NCI-H2227 treated with DMSO at 0.1 percent for 48 hours (cell line): Measurements from ENCODE around the gene USP35.

ENCODE experiments used
- DNase-seq: peaks from one replicate; lab custom pipeline; 2025; lab: John Stamatoyannopoulos, UW

The USP35 gene, protein sequence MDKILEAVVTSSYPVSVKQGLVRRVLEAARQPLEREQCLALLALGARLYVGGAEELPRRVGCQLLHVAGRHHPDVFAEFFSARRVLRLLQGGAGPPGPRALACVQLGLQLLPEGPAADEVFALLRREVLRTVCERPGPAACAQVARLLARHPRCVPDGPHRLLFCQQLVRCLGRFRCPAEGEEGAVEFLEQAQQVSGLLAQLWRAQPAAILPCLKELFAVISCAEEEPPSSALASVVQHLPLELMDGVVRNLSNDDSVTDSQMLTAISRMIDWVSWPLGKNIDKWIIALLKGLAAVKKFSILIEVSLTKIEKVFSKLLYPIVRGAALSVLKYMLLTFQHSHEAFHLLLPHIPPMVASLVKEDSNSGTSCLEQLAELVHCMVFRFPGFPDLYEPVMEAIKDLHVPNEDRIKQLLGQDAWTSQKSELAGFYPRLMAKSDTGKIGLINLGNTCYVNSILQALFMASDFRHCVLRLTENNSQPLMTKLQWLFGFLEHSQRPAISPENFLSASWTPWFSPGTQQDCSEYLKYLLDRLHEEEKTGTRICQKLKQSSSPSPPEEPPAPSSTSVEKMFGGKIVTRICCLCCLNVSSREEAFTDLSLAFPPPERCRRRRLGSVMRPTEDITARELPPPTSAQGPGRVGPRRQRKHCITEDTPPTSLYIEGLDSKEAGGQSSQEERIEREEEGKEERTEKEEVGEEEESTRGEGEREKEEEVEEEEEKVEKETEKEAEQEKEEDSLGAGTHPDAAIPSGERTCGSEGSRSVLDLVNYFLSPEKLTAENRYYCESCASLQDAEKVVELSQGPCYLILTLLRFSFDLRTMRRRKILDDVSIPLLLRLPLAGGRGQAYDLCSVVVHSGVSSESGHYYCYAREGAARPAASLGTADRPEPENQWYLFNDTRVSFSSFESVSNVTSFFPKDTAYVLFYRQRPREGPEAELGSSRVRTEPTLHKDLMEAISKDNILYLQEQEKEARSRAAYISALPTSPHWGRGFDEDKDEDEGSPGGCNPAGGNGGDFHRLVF

DNA sequence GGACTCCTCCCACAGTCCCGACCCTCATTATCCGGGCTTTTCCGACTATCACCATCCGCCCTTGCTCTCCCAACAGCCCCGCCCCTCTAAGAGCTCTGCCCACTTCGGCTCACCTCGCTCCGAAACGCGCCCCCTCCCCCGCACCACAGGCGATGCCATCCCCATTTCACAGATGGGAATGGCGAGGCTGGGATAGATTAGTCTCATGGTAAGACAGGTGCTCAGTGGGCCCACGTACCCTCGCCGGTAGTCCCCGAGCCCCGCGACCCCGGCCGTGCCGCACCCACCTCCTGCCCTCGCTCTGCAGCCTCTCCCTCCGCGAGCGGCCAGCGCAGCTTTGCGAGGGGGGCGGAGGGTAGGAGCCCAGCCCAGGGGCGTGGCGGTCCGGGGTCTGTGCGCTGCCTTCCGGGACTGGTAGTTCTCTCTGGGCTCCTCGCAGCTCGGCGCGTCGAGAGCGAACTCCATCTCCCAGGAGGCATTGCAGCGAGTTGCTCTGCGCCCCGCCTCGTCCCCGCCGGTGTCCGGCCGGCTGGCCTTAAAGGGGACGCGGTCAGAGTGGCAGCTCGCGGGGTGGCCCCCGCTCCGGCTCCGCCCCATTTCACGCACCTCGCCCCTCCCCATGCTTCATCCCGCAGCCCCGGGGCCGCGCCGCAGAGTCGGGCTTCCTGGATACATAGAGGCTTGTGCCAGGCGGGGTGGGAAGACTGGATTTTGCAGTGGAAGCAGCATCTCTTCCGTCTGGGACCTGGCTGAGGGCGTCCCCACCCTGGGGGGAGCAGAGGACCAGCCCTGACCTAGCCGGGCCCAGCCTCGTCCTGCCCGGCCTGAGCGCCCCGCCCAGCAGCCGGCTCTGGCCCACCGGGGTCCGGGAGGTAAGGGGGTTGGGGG, at the start of gene USP35, which contains the start of gene KCTD21:
Gene USP35 (plus strand): TSS at position 634 of the 888 bp plus-strand sequence. CDS start 7,327 bp downstream, outside the sequence.
Gene KCTD21 (minus strand): TSS at position 341 of the 888 bp plus-strand sequence. CDS start 14,072 bp downstream, outside the sequence.
- DNase-seq: peak; percentile 94

DNA sequence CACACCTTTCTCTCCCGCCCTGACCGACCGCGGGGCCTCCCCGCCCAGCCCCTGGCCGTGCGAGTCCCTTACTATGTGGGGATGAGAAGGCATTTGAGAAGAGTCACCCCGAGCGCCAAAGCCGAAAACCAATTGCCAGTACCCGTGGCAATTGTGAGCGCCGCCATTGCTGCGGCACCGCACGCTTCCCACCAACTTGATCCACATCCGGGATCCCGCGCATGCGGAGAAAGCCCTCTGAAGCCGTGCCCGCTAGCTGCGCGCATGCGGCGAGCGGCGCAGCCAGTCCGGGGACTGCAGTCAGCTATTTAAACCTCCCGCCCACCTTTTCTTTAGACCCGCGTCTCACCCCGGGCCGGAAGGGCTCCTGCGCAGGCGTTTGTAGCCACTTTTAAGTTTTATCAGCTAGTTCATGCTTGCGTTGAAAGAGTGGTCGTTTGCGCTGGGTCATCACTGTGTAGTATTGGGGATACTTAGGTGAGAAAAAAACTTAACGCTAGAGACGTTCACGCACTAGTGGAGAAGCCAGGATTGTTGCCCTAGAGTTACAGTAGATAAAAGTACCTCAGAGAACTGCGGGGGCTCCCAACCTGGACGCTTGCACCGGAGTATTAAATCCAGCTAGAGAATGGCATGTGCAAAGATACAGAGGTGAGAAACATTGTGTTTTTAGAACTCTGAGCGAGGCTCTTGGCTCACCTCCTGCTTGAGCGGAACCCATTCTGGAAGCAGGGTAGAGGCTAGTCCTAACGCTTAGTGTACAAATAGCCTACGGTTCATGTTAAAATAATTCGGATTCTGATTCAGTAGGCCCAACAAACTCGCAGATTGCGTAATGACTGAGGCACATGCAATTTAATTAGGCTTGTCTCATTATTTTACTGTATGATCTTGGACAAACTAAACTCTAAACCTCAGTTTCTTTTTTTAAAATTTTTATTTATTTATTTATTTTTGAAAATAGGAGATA, 49.0 kb upstream of the USP35 start, which contains the start of gene ALG8:
Gene ALG8 (minus strand): TSS at position 205 of the 970 bp plus-strand sequence. CDS start 38 bp downstream, at position 167.
- DNase-seq: peak; percentile 96

DNA sequence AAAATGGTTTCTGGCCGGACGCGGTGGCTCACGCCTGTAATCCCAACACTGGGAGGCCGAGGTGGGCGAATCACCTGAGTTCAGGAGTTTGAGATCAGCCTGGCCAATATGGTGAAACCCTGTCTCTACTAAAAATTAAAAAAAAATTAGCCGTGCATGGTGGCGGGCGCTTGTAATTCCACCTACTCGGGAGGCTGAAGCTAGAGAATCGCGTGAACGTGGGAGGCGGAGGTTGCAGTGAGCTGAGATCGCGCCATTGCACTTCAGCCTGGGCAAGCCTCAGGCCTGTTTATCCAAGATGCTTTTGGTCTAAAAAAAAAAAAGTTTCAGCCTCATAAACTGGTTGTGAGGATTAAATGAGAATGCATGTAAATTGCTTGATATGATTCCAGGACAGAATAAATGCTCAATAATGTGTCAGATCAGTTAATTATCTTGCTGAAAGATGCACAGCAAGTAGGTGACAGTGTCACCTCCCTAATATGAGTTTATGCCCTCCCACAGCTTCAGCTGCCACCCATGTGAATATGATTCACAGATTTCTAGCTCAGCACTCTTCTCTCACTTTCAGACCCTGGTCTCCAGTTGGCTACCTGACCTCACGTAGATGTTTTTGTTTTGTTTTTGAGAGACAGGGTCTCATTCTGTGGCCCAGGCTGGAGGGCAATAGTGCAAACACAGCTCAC, 48.2 kb upstream of the USP35 start:
- no peak for DNase-seq

DNA sequence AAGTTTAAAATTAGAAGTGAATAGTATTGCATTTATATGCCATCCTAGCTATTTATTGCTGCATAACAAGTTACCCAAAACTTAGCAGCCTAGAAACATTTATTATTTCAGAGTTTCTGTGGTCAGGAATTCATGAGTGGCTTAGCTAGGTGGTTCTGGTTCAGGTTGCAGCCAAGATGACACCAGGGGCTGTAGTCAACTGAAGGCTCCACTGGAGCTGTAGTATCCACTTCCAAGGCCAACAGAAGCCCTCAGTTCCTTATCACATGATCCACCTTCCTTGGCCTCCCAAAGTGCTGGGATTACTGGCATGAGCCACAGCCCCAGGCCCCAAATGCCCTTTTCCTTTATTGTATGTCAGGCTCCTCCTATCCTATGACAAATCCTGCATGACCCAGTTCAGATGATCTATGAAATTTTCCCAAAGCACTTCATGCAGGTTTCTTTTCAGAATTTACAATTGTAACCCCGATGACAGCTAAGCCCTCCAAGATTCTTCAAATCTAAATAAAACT, 43.2 kb upstream of the USP35 start:
- DNase-seq: no peak

DNA sequence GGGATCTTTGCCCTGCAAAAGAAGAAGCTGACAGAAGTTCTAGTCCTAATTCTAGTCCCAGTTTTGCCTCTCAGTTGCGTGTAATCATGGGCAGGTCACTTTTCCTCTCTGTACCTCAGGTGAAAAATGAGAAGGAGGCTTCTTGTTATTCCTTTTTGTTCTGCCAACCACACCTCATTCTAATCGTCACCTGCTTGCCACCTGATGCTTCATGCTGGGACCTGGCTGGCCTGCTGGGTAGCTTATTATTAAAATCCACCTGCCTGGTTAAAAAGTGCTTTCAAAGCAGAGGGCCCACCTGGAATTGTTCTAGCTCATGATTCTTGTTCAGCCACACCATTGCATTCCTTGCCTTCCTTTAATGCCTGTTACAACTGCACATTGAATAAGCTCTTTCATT, 40.9 kb upstream of the USP35 start:
- DNase-seq: no peak

DNA sequence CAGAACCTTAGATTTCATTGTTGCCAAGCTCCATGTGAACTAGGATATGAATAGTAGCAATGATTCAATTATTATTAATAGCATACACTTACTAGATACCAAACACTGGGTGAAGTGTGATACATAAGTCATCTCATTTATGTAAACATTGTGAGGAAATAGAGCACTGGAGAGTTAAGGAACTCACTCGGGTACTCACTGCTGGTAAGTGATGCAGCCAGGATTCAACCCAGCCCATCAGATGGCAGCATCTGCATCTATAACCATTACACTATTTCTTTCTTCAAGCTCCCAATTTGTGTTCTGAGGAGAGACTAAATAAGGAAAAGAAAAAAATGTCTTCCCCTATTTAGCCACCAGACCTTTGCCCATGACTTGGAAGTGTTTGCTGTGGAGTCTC, 39.1 kb upstream of the USP35 start:
- no peak for DNase-seq

DNA sequence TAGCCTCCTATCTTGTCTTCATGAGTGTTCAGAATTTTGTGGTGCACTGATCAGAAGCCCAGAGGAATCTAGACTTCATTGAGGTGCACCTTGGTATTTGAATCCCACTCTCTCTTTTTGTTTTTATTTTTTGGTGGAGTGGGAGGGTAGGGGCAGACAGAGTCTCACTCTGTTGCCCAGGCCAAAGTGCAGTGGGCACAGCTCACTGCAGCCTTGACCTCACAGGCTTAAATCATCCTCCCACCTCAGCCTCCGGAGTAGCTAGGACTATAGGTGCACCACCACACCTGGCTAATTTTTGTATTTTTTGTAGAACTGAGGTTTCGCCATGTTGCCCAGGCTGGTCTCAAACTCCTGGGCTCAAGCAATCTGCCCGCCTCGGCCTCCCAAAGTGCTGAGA, 38.4 kb upstream of the USP35 start:
- no peak for DNase-seq

DNA sequence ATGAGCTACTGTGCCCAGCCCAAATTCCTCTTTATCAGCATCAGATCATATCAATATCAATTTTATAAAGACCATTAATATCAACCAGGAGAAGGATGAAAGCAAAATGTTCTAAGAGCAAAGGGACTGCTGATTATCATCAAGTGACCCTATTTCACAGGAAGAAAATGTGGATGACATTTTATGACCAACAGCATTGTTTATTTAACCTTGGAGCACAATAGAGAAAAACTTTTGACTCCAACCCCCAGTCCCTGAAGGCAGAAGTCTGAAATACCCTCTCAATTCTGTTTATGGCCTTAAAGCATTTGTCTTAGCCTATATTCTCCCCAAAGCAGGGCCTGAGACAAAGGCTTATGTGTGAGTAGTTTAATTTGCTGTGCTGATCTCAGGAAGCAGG, 38.0 kb upstream of the USP35 start:
- DNase-seq: no peak

DNA sequence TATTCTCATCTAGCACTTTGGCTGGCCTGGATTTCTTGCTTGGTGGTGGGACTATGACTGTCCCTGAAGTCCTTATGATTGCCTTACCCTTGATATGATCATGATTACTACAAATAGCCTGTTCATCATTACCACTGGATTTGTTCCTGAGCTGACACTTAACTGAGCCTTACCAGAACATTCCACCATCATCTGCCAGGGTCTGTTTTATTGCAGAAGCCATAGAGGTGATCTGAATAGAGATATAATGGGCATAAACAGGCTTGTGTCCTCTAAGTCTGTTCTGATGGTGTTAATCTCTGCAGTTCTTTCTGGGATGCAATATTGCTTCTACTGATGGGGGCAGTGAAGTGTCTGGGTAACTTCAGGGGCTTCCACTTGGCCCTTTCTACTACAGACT, 36.9 kb upstream of the USP35 start:
- no peak for DNase-seq

DNA sequence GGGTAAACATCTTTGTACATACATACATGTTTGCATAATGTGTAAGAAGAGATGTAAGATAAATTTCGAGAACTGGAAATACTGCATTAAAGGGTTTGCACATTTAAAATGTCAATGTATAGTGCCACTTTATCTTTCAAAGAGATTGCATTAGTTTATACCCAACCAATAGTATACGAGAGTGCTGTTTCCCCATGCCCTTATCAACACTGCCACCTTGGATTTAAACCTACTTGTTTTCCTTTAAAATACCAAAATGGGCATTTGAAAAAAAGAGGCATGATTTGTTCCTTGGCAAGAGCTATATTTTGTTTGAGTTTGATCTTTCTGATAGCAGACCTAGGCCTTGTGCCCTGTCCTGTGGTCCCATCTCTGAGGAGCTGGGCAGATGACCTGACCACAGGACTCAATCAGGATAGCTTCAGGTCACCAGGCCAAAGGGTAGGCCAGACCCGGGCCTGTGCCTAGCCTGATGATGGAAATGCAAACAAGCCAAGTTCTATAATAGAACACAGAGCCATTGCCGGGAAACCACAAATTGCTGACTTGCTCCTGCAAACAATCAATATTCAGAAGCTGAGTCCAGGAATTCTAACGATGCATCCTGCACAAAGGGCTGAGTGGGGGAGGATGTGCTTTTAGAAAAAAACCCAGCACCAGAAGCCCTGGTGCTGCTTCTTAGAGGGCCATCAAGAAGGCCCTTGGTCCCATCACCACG, 32.4 kb upstream of the USP35 start:
- DNase-seq: no peak

DNA sequence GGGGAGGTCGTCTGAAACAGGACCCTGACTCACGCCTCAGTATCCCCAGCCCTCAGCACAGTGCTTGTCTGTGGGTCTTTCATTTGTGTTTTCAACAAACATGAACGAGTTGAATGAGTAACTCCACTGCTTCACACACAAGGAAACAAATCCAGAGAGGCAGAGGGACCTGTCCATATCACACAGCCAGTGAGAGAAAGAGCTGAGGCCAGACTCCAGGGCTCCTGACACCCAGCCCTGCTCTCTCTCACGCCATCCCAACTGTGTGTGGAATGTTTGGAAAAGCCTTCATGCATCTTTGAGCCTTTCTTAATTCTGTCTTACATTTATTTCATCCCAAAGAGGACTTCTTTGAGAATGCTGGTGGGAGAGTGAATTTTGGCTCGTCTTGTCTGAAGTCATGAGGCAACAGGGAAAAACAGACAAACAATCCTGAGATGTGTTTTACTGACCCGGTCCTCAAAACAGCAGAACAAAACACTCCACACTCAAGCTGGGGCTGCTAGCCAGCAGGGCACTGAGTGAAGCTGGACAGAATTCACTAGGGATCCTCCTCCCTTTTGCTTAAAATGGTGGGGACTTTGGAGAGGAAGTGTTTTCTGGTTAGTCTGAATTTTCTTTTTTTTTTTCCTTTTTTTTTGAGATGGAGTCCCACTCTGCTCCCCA, 29.6 kb upstream of the USP35 start:
- no peak for DNase-seq

DNA sequence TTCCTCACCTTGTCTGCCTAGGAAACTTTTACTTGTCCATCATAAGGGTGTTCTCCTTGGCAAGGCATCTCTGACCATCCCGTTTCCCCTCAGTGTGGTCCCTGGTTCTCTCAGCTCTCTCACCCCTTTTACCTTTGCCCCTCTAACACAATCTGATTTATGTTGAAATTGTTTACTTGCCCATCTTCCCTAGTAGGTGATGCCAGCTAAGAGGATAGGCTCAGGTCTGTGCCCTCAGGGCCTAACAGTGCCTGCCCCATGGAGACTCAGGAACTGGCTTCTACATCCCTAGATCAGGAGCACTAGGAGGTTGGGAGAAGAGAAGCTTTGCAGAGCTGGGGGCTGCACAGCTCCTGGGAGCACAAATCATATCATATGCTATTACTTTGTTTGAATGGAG, 28.2 kb upstream of the USP35 start:
- no peak for DNase-seq

DNA sequence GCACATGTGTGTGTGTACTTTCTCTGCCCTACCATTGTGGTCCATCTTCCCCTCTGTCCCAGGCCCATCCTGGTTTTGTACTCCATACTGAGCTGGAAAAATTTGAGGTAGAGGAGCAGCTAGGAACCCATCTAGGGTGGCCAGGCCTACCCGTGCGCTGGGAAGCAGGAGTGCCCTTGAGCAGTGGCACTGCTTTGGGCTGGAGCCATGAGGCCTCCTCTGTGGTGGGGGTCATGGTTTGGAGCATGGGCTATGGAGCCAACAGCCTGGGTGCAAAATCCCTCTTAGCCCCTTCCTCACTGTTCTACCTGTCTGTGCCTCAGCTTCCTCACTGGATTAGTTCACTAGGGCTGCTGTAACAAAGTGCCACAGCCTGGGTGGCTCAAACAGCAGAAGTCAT, 27.4 kb upstream of the USP35 start:
- no peak for DNase-seq

DNA sequence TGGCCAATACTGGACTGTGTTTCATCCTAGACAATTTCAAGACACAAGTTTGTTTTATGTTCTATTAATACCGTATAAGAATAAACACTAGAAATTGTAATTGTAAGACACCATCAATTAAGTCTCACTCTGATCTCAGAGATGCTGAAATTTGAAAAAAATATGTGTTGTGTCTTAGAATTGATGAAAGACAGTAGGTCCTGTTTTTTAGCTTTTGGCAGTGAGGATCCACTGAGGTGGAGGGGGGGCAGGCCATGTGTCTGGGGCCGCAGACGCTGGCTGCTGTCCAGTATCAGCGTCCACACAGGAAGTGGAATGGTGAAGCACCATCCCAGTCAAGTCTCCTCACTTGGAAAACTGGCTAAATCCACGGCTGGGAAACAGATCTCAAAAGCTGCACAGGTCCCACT, 26.8 kb upstream of the USP35 start:
- DNase-seq: no peak

DNA sequence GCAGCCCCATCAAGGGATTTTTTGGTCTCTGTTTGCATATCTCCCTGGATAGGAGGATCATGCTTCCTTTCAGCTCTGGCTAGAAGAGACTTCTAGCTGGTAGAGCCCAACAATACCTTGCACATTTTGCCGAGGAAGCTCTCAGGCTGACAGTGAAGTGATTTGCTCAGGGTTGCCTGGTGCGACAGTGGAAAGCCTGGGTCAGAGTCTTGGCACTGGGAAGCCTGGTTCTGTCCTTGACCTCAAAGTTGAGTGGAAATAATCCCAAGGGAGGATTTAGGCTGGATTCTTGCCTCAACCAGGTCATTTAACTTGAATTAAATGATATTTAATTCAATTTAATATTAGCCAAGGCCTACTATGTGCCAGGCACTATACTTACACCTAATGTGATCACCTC, 24.9 kb upstream of the USP35 start:
- no peak for DNase-seq

DNA sequence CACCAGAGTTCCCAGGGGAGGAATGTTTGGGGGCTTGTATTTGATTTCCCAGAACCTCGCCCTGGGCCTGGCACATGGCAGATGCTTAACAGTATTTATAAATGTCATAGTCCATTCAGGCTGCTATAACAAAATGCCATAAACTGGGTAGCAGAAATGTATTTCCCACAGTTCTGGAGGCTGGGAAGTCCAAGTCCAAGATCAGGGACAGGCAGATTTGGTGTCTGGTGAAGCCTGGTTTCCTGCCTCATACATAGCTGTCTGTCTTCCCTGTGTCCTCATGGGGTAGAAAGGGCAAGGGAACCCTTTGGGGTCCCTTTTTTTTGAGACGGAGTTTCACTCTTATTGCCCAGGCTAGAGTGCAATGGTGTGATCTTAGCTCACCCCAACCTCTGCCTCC, 24.2 kb upstream of the USP35 start:
- DNase-seq: no peak

DNA sequence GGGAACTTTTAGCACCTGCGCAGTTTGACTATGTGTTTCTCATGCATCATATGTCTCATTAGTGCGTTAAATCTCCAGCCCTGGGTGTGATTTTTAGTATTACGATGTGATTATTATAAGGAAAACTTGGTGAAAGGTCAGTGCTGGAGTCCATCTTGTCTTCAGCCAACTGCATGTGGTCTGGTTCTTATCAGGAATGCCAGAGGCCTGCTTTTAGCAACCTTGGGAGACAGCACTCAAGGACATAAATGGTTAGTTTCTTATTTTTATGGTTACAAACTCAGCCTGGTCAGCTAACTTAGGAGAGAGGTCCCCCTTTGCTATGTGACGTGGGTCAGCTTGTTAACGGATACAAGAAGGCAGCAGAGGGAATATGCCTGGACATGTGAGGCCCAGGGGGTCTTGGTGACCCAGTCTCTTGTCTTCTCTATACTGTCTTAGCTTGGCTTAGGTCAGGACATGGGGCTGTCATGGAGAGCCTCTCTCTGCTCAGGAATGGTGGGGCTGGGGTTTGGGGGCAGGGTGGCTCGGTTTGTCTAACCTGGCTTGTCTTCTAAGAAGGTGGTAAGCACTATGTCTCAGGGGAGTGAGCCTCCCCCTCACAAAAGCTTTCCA, 21.8 kb upstream of the USP35 start:
- no peak for DNase-seq
